Sciatic nerve (tissue), 2 donors: ENCODE data around the gene PPP1R9A. TPM values are rescaled to one million over a fixed set of nuclear protein-coding genes. Genes with fewer than 3 reads are reported as not detected.
A peak's percentile ranks its signal among the peaks of the same experiment; 100 is the strongest.

Experiments
- ATAC-seq: fragments of 200-7000 bp; cut with Tn5 transposase; one replicate; pipeline ENCODE4 v1.9.1; 2020; ENCODE audit warnings: mild to moderate bottlenecking, moderate library complexity
- DNase-seq: peaks from one replicate; pipeline ENCODE4 v3.0.0-alpha.2; 2020; ENCODE audit warnings: low spot score
- intact Hi-C: fragments of 100-400 bp; cut with DNase I; formaldehyde crosslinking; loops from one replicate; pipeline ENCODE4 v1.14.2; 2022
- total RNA-seq: library from RNA; stranded (reverse); fragmentation: NEBNext Ultra II Directional; extraction: Animal tissue kit (Norgen Biotek cat#: 25700); gene quantifications from one replicate; pipeline ENCODE4 v1.2.1, GENCODE V29; 2021
- donor health status: DM: no; HTN: no; CAD: no.
- donor health status: DM: no; HTN: no; CAD: no.

PPP1R9A gene
- total RNA-seq, 1 donor from 2014 or later = 47.9 TPM

DNA sequence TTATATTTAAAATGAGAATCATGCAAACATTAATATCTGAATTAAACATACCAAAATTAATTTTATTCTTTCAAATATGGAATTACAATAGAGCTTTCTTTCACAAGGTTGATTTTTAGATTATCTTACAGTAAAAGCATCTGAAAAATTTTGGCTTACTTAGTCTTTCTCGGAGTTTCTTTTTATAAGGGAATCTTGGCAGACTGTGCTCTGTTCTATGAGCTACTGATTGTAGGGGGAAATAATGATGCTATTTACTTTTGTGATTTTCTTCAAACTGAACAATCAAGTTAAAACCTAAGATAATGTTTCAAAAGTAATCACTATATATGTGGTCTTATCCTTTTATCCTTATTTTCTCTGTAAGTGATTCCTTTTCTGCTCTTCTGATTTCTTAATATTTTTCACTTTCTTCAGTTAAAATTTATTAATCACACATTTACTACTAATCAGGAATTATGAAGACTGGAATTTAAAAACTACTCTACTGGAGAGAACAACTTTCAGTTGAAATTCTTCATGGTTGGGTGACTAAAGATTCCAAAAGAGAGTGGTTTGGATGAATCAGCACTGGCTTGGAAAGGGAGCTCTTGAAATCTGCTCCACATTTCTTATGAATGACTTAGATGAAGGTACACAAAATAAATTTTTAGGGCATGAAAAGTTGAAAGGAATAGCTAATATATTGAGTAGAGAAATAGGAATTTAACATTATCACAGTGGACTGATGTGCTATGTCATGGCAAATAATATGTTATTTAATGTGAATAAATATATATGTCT lies 103.9 kb downstream of the PPP1R9A start:
- peak; percentile 34 for ATAC-seq
- intact Hi-C loops = no loop called here
- no peak for DNase-seq

DNA sequence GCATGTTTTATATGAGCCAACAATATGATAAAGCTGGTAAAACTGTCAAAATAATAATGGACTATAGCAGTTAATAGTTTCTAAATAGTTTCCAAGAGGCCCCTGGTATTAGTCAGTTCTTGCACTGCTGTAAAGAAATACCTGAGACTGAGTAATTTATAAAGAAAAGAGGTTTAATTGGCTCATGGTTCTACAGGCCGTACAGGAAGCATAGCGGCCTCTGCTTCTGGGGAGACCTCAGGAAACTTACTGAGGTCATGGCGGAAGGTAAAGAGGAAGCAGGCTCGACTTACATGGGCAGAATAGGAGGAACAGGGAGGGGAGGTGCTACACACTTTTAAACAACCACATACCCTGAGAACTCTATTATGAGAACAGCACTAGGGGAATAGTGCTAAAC lies 104.6 kb downstream of the PPP1R9A start:
- ATAC-seq (no peak), DNase-seq (no peak)
- intact Hi-C loops = no loop called here

DNA sequence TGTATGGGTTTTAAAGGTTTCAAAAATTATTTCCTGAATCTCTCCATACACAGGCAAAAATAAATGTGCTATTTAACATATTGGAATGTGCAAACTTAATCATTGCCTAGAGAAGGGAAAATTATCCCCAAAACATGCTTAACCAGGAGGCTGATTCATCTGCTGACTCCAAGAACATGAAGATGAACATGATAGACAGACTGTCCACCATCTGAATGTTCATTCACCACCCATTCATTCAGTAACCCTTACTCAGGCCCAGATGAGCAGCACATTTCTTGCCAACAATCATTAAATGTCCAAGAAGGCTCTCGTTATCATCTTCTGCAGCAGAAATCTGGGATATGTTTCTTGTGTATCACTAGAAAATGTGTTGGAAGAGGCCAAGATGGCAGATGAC lies 110.6 kb downstream of the PPP1R9A start:
- DNase-seq (no peak), ATAC-seq (no peak)
- intact Hi-C loops = no loop called here

DNA sequence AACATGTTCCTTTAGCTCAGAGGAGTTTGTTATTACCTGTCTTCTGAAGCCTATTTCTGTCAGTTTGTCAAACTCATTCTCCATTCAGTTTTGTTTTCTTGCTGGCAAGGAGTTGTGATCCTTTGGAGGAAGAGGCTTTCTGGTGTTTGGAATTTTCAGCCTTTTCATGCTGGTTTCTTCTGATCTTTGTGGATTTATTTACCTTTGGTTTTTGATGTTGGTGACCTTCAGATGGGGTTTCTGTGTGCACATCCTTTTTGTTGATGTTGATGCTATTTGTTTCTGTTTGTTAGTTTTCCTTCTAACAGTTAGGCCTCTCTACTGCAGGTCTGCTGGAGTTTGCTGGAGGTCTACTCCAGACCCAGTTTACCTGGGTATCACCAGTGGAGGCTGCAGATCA lies 118.6 kb downstream of the PPP1R9A start:
- DNase-seq (no peak), ATAC-seq (no peak)
- intact Hi-C loops = no loop called here

DNA sequence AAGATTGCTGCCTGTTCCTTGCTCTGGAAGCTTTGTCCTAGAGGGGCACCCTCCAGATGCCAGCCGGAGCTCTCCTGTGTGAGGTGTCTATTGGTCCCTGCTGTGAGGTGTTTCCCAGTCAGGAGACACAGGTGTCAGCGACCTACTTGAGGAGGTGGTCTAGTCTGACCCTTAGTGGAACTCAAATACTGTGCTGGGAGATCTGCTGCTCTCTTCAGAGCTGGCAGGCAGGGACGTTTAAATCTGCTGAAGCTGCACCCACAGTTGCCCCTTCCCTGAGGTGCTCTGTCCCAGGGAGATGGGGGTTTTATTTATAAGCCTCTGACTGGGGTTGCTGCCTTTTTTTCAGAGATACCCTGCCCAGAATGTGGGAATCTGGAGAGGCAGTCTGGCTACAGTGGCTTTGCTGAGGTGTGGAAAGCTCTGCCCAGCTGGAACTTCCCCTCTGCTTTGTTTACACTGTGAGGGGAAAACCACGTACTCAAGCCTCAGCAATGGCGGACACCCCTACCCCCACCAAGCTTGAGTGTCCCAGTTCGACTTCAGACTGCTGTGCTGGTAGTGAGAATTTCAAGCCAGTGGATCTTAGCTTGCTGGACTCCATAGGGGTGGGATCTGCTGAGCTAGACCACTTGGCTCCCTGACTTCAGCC lies 119.2 kb downstream of the PPP1R9A start:
- no peak for ATAC-seq
- DNase-seq = no peak
- intact Hi-C loops = no loop called here

DNA sequence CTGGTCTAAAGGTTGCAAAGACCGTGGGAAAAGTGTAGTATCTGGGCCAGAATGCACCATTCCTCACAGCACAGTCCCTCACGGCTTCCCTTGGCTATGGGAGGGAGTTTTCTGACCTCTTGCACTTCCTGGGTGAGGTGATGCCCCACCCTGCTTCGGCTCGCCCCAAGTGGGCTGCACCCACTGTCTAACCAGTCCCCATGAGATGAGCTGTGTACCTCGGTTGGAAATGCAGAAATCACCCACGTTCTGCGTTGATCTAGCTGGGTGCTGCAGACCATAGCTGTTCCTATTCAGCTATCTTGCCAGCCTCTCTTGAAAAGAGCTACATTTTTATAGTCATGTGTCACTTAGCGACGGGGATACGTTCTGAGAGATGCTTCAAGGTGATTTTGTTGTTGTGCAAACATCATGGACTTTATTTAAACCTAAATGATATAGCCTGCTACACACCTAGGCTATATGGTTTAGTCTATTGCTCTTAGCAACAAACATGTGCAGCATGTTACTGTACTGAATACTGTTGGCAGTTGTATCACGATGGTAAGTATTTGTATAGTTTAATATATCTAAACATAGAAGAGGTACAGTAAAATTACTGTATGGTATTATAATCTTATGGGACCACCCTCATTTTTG lies 120.0 kb downstream of the PPP1R9A start:
- intact Hi-C loops = no loop called here
- DNase-seq = no peak
- no peak for ATAC-seq

DNA sequence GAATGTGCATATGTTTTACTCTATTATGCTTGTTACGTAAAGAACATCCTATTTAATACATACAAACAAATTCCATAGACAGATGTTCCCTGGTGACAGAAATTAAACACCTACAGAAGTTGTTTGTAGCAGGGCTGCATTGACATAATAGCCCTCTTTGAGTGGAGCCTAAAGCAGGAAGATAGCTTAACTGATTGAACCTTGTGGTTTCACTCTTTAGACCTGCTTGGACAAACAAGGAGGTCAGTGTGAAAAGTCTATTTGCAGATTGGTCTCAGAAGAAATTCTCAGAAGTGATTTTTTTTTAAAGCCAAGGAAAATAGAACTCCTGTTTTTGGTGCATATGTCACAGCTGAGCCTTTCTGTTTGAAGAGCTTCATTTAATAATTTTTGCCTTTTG lies 121.3 kb downstream of the PPP1R9A start:
- no peak for ATAC-seq
- intact Hi-C loops = no loop called here
- no peak for DNase-seq

DNA sequence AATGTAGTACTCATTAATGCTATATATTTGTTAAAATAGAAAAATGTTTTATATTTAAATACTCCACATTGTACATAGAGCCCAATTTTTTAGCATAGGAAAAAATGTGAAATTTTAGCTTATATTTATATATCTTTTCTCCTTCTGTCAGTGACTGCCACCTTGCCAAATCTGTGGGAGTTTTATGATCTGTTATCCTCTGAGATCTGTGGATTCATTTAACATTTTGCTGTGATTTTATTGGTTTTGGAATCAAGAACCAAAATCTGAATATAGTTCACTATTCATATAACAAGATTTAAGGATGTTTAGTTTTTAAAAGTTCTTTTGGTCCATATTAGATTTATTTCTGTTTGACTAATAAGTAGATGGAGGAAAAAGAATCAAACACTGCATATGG lies 127.9 kb downstream of the PPP1R9A start:
- intact Hi-C loops = no loop called here
- DNase-seq (no peak), ATAC-seq (no peak)

DNA sequence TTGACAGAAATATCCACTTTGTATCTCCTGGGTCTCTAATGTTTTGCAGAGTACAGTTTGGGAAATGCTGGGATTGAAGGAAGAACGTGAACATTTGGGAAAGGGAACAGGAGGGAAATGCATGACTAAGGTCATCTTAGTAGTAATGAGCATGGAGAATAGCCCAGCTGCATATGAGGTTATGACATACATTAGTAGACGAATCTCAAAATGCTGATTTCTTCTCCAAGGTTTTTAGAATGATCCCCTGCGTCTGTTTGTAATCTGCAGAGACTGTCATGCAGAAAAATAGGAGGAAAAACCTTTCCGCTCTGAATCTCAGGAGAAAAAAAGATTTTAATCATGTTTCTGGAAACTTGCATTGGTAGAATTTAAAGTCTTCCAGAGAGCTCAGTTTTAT lies 133.6 kb downstream of the PPP1R9A start:
- intact Hi-C loops = no loop called here
- ATAC-seq = no peak
- no peak for DNase-seq

DNA sequence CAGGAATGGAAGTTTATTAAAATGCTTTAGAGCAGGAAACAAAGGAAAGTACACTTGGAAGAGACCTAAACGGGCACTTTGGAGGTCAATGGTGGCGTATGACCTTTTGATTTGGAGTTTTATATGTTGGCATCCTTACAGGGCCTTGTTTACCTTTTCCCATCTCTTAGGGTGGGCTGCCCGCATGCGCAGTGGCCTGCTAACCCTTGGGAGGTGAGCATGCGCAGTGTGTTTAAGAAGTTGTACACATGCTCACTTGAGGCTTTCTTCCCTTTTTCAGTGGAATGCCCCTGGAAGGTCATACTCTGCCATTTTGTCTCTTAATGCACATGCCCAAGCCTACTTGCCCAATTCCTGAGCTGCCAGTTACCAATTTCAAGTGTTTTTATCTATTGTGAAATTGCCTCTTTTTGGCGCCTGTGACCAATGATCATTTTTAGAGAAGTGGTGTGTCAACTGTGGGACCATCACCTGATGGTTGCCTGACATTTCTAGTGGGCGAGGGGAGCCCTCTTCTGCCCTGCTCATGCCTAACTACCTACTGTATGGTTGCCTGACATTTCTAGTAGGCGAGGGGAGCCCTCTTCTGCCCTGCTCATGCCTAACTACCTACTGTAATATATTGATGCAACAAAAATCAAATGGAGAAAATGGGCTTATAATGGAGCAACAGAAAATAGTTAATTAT lies 138.0 kb downstream of the PPP1R9A start:
- intact Hi-C loops = no loop called here
- DNase-seq (no peak), ATAC-seq (peak; percentile 59)

DNA sequence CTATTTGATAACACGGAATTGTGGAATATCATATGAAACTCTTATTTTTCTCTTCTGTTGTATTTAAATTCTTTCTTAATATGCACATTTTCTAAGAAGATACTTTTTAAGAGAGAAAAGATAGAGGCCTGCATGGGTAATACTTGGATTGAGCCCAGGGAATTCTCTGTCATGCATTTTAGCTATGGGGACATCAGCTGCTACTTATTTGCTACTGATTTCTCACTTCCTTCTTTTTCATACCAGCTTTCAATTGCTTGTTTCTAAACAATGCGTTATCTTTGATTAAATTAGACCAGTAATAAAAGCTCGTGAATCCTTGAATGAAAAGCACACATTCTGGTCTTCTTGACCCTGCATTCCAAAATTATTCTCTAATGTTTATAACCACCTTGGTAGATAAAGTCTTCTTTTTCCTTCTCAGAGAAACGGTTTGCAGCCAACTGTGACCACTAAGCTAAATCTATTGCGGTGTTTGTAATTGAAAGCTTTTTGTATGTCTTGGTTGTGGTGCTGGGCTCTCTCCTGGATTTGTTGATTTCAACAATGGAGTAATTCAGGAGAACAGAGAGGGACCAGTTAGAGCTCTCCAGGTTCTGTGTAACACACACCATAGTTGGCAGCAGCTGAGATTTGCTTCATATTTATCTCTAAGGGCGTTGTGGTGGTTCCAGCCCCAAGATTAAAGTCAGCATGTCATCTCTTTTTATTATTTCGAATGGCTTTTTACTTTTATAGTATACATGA lies 139.3 kb downstream of the PPP1R9A start:
- intact Hi-C loops = no loop called here
- peak; percentile 60 for ATAC-seq
- no peak for DNase-seq

DNA sequence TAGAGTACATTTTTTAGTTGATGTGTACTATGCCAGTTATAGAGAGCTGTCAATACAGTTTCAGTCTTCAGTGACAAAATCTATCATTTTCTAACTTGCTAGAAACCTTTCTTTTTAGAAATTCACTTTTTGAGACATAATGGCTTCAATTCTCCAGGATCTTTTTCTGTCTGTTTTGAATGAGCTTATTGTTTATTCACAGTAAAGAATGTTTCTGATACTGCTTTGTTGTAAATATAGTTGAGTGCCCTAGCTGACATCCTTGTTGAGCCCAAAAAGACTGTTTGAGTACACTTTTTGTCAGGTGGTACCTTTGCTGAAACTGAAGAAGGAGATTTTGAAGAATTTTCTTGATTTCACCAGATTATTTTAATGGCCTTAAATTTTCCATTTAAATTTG lies 139.9 kb downstream of the PPP1R9A start:
- DNase-seq (no peak), ATAC-seq (no peak)
- intact Hi-C loops = no loop called here

DNA sequence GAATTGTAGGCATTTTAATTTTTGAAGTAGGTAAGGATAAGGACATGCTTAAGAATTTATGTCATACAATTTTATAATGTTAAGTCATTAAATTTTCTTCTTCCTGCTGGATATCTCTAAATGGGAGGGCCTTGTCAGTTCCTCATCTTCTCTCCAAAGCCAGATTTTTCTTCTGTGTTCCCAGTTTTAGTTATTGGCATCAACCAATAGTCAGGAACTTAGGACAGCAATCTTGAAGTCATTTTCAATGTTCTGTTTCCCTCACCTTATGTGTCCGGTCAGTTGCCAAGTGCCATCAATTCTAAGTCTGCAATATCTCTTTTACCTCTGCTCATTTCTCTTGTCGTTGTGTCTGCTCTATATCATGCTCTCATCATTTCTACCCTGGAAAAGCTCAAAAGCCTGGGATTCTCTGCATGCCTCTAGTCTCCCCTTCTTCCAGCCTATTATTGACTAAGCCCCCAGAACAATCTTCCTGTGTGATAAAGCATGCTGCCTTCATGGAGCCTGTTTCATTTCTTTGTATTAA lies 145.2 kb downstream of the PPP1R9A start:
- intact Hi-C loops = no loop called here
- ATAC-seq (no peak), DNase-seq (no peak)

DNA sequence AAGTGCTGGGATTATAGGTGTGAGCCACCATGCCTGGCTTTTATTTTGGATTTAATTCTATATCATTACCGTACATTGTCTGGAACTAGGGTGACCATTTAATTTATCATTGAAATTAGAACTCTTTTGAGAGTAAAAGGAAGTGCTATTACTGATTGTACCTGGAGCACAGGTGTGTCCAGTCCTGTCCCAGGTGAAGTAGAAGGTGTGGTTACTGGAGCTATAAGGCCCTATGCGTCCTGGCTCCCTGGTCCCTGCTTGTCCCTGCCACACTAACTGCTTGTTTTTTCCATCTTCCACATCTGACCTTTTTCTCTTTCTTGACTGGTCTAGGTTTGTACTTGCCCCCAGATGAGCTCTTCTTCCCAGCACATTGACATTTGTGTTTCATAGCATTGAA lies 147.0 kb downstream of the PPP1R9A start:
- DNase-seq (no peak), ATAC-seq (no peak)
- intact Hi-C loops = no loop called here

DNA sequence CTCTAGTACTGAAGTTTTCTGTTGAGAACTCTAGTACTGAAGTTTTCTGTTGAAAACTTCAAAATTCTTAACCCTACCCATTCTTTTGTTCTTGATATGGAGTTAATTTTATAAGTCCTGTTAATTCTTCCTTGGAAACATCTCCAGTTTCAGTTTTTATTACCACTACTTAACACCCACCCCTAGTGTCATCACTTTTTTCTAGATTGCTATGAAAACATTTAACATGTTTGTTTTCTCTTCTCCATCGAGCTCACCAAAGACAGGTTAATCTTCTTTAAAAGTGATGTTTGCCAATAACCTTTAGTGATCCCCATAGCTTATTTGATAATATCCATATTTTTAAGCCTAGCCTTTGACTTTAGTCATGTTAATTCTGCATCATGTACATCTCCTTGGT lies 147.9 kb downstream of the PPP1R9A start:
- DNase-seq (no peak), ATAC-seq (no peak)

DNA sequence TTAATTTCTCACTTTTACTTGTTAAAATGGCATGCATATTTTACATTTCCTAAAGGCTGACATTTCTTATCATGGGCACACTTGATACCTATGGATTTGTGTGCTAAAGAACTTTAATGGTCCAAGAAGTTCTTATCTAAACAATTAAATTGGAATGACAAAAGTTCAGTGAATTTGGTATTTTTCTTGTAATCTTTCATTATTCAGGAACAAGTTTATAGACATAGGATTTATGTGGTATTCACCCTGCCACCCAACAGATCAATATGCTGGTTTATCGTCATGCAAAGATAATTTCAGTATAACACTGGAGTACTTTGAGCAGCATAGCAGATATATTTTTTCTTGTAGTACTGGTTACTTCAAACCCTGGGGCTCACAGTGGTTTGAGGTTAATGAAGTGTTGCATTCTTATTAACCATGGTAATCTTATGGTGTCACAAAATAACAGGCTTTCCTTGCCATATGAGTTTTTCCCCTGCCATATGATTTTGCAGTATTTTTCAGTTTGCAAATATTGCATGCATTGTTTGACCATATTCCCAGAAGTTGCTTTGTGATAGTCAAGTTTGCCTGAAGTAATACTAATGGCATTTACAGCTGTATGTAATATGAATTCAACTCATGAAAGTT lies 148.8 kb downstream of the PPP1R9A start:
- intact Hi-C loops = no loop called here
- ATAC-seq (no peak), DNase-seq (no peak)

More for the DNA sequence above, 147.9 kb downstream of the PPP1R9A start:
- intact Hi-C loops = no loop called here

DNA sequence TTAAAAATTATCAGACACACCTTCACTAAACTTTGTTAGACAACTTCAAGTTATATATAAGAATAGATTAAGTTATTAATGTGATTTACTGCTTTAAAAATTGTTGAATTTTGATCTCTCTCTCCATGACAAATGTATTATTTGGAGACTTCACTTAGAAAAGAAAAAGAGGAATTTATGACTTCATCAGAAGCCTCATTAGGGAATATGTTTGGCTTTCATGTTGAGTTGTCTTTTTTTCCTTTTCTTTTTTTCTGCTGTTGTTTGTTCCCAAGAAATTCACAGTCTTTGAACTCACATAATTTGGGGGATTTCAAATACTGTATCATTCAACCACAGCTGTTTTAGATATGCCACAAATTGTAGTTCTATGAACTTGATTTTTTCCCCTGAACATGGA lies 149.5 kb downstream of the PPP1R9A start:
- ATAC-seq = no peak
- no peak for DNase-seq
- intact Hi-C loops = no loop called here

DNA sequence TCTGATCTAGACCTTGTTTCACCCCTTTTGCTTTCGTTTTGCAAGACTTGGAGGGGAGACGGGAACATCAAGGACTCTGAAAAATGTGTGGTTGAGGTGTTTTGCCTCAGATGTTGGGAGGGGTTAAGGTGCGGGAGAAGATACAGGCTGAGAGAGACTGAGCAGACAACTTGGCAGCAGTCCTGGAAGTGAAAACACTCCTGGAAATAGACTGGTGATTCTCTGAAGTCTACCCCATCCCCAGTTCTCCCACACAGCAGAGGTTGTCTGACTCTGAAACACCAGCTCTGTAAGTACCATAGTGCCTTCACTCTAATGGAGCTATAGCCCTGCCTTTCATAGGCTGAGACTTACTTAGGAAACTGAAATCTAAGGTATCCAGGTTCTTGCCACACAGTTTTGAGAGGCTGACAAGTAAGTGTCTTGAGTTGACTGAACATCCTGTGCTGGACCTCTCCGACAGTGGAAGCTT lies 152.5 kb downstream of the PPP1R9A start:
- intact Hi-C loops = no loop called here
- no peak for DNase-seq
- ATAC-seq = no peak
